Activated CD8-positive, alpha-beta T cell treated with anti-CD3 and anti-CD28 coated beads, Interleukin-2, amount 10 ng/mL, durations not matched to agents 7 days and 5 days (primary cell): Measurements from ENCODE around the gene TFB1M. TPM values are rescaled to one million over a fixed set of nuclear protein-coding genes. Genes with fewer than 3 reads are reported as not detected.
A peak's percentile ranks its signal among the peaks of the same experiment; 100 is the strongest.
"Not testable (repeated sequence)": the region's sequence is repeated elsewhere in the genome, so short reads cannot be mapped to it uniquely, and the experiment has no call there.

Experiments used
- ATAC-seq: fragments of 150-1000 bp; cut with Tn5 transposase; one replicate; pipeline ENCODE4 v1.10.0; 2021; ENCODE audit warnings: moderate library complexity
- CTCF ChIA-PET: fragments of 350-600 bp; sonication (Branson Sonifier 250); formaldehyde crosslinking; loops from one replicate; lab custom pipeline; 2021; ENCODE audit warnings: antibody characterized with exemption; lab: Charles Lee
- POLR2A ChIA-PET: fragments of 350-600 bp; sonication (Branson Sonifier 250); formaldehyde crosslinking; loops from one replicate; lab custom pipeline; 2021; ENCODE audit warnings: antibody characterized with exemption; lab: Charles Lee
- DNase-seq: peaks from one replicate; pipeline ENCODE4 v3.0.0-alpha.2; 2020
- H3K27ac Mint-ChIP-seq: one replicate; pipeline ENCODE4 v1.8.0; 2021; ENCODE audit warnings: mild to moderate bottlenecking, mixed read lengths
- H3K27me3 Mint-ChIP-seq: one replicate; pipeline ENCODE4 v1.8.0; 2021; ENCODE audit warnings: low read depth, mixed read lengths
- H3K36me3 Mint-ChIP-seq: one replicate; pipeline ENCODE4 v1.8.0; 2021; ENCODE audit warnings: low read depth, mixed read lengths
- H3K4me1 Mint-ChIP-seq: one replicate; pipeline ENCODE4 v1.8.0; 2021; ENCODE audit warnings: low read depth, mixed read lengths
- H3K4me3 Mint-ChIP-seq: one replicate; pipeline ENCODE4 v1.8.0; 2021; ENCODE audit warnings: mild to moderate bottlenecking, mixed read lengths
- H3K9me3 Mint-ChIP-seq: one replicate; pipeline ENCODE4 v1.8.0; 2022; ENCODE audit warnings: mixed read lengths; ENCODE audit not compliant: insufficient read depth
- total RNA-seq, 2 experiments: library from RNA; stranded (reverse); gene quantifications; one replicate each; pipeline ENCODE4 v1.2.3, GENCODE V29; 2021

TFB1M gene
- total RNA-seq, 2 experiments from 2014 or later: 34.9 to 35.1 TPM

DNA sequence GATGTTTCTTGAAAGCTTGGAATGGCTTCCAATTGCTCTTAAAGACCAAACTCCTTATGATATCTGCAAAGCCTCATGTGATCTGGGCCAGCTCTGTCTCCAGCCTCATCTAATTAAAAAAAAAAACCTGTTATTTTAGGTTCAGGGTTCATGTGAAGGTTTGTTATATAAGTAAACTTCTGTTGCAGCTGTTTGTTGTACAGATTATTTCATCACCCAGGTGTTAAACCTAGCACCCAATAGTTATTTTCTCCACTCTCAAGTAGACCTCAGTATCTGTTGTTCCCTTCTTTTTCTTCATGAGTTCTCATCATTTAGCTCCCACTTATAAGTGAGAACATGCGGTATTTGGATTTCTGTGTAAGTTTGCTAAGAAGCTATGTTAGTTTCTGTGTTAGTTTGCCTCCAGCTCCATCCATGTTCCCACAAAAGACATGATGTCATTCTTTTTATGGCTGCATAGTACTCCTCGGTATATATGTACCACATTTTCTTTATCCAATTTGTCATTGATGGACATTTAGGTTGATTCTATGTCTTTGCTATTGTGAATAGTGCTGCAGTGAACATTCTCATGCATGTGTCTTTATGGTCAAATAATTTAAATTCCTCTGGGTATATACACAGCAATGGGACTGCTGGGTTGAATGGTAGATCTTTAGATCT, 30.2 kb upstream of the TFB1M start:
- peaks cover 33% of the 10 kb centered on the region for H3K9me3 Mint-ChIP-seq
- no peaks in the 10 kb centered on the region for H3K27me3 Mint-ChIP-seq
- peaks cover 11% of the 10 kb centered on the region for H3K4me1 Mint-ChIP-seq
- ChIA-PET CTCF (interaction anchor here (0.9 kb wide), 1 partner anchor 10 kb away, joined by 3 read pairs; no protein-coding TSS in a partner anchor), POLR2A (no interaction called here)
- H3K27ac Mint-ChIP-seq: no peak overlapping the region
- H3K4me3 Mint-ChIP-seq: no peak overlapping the region
- peaks cover 9% of the 10 kb centered on the region for H3K36me3 Mint-ChIP-seq
- ATAC-seq: no peak
- DNase-seq: no peak

DNA sequence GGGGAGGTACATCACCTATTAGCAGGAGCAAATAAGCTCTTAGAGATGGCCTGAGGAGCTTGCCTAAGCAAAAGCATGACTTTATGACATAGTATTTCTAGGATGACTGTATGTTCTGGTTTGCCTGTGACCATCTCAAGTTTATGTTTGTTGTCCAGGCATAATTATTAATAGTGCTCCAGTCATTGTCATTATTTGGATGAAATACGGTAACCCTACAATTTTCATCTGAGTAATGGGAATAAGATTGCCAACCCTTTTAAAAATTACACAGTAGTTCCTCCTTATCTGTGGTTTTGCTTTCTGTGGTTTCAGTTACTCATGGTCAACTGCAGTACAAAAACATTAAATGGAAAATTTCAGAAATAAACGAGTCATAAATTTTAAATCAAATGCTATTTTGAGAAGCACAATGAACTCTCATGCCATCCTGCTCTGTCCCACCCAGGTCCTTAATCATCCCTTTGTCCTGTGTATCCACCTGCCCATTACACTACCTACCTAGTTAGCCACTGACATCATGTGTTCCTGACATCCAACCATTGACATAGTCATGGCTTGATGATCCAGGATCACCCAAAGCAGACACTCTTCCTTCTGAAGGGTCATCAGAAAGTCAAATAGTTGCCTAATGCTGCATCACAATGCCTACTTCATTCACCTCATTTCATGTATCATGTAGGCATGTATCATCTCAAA, 27.0 kb upstream of the TFB1M start:
- Mint-ChIP-seq H3K27ac (no peak overlapping the region), H3K4me3 (no peak overlapping the region), H3K27me3 (no peaks in the 10 kb centered on the region), H3K36me3 (peaks cover 32% of the 10 kb centered on the region), H3K4me1 (peaks cover 33% of the 10 kb centered on the region), H3K9me3 (peaks cover 28% of the 10 kb centered on the region)
- ChIA-PET POLR2A (no interaction called here), CTCF (no interaction called here)
- no peak for ATAC-seq
- DNase-seq: no peak

DNA sequence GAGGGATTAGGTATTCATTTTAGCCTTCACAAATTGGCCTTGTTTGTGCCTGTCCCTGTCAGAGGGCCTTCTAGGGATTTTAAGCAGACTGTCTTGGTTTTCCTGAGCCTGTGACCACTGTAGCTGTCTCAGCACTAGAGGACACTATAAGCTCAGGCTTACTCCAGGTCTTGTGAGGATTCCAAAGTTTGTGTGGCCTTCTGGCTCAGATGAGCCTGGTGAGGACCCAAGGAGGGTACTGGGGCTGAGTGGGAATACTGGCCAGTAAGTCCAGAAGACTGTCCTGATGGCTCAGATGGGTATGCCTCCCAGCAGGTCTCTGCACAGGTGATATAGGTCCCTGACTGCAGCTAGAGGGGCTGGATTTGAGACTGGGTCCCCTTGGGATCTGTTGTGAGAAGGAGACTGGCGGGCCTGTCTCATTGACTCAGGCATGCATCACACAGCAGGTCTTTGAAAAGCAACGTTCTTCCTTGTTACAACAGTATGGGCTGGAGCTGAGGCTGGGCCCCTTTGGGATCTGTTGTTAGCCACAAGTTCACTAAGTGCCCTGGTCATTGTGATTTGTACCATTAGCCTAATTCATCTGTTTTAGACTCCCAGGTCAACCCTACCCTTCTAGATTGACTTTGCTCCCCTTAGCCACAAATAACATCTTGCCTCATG, 26.3 kb upstream of the TFB1M start:
- POLR2A ChIA-PET: interaction anchor here (0.6 kb wide), 1 partner anchor 24 kb away, joined by 3 read pairs; no protein-coding TSS in a partner anchor
- peaks cover 29% of the 10 kb centered on the region for H3K9me3 Mint-ChIP-seq
- CTCF ChIA-PET: interaction anchor here (1.2 to 2.8 kb wide), 4 partner anchors 10 to 188 kb away, joined by 3 to 18 read pairs (median 7); no protein-coding TSS in a partner anchor
- no peak for DNase-seq
- H3K4me1 Mint-ChIP-seq: peaks cover 33% of the 10 kb centered on the region
- no peak overlapping the region for H3K27ac Mint-ChIP-seq
- ATAC-seq: no peak
- H3K36me3 Mint-ChIP-seq: peaks cover 38% of the 10 kb centered on the region
- H3K4me3 Mint-ChIP-seq: no peak overlapping the region
- H3K27me3 Mint-ChIP-seq: no peaks in the 10 kb centered on the region

DNA sequence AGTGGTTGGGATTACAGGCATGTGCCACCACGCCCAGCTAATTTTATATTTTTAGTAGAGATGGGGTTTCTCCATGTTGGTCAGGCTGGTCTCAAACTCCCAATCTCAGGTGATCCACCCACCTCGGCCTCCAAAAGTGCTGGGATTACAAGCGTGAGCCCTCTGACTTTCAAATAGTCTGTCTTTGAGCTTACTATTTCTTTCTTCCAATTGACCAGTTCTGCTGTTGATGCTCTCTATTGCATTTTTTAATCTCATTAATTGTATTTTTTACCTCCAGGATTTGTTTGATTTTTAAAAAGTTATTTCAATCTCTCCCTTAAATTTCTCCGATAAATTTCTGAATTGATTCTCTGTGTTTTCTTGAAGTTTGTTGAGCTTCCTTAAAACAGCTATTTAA, 25.6 kb upstream of the TFB1M start:
- CTCF ChIA-PET: interaction anchor here (1.2 to 2.8 kb wide), 4 partner anchors 10 to 189 kb away, joined by 3 to 18 read pairs (median 7); no protein-coding TSS in a partner anchor
- H3K27ac Mint-ChIP-seq, H3K27me3 Mint-ChIP-seq, DNase-seq, ATAC-seq, POLR2A ChIA-PET, H3K4me3 Mint-ChIP-seq: not testable (repeated sequence)
- Mint-ChIP-seq H3K36me3 (peaks cover 41% of the 10 kb centered on the region), H3K9me3 (peaks cover 29% of the 10 kb centered on the region), H3K4me1 (peaks cover 33% of the 10 kb centered on the region)

DNA sequence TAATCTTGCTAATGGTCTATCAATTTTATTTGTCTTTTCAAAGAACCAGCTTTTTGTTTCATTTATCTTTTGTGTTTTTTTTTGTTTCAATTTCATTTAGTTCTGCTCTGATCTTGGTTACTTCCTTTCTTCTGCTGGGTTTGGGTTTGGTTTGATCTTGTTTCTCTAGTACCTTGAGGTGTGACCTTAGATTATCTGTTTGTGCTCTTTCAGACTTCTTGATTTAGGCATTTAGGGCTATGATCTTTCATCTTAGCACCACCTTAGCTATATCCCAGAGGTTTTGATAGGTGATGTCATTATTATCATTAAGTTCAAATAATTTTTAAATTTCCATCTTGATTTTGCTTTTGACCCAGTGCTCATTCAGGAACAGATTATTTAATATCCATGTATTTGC, 24.0 kb upstream of the TFB1M start:
- peak overlapping the region; percentile 83 for H3K27ac Mint-ChIP-seq
- DNase-seq, H3K27me3 Mint-ChIP-seq, ATAC-seq: not testable (repeated sequence)
- peaks cover 40% of the 10 kb centered on the region for H3K4me1 Mint-ChIP-seq
- peak overlapping the region; percentile 39 for H3K4me3 Mint-ChIP-seq
- ChIA-PET CTCF (interaction anchor here (2.6 to 2.8 kb wide), 2 partner anchors 10 to 21 kb away, joined by 9 to 18 read pairs; no protein-coding TSS in a partner anchor), POLR2A (interaction anchor here (0.8 to 1.3 kb wide), 2 partner anchors 11 to 24 kb away, joined by 3 to 4 read pairs; partner anchors contain the start of gene TFB1M)
- H3K9me3 Mint-ChIP-seq: peaks cover 24% of the 10 kb centered on the region
- H3K36me3 Mint-ChIP-seq: peaks cover 41% of the 10 kb centered on the region

DNA sequence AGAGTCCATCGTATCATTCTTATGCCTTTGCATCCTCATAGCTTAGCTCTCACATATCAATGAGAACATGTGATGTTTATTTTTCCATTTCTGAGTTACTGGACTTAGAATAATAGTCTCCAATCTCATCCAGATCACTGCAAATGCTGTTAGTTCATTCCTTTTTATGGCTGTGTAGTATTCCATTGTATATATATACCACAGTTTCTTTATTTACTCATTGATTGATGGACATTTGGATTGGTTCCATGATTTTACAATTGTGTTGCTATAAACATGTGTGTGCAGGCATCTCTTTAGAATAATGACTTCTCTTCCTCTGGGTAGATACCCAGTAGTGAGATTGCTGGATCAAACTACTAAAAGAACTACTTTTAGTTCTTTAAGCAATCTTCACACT, 21.0 kb upstream of the TFB1M start:
- H3K4me1 Mint-ChIP-seq: peaks cover 36% of the 10 kb centered on the region
- CTCF ChIA-PET: interaction anchor here (1.2 to 1.3 kb wide), 2 partner anchors 9 to 19 kb away, joined by 3 read pairs; no protein-coding TSS in a partner anchor
- H3K9me3 Mint-ChIP-seq: peaks cover 24% of the 10 kb centered on the region

DNA sequence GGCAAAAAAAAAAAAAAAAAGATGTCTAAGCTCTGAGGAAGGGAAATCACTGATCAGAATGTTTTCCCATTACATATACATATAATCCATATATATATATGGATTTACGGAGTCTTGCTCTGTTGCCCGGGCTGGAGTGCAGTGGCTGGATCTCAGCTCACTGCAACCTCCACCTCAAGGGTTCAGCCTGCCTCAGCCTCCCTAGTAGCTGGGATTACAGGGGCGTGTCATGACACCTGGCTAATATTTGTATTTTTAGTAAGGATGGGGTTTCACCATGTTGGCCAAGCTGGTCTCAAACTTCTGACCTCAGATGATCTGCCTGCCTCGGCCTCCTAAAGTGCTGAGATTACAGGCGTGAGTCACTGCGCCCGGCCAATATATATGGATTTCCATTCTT, 19.8 kb upstream of the TFB1M start:
- H3K27ac Mint-ChIP-seq, ATAC-seq, POLR2A ChIA-PET, H3K27me3 Mint-ChIP-seq, DNase-seq: not testable (repeated sequence)
- peak overlapping the region; percentile 19 for H3K4me3 Mint-ChIP-seq
- peaks cover 30% of the 10 kb centered on the region for H3K36me3 Mint-ChIP-seq
- H3K9me3 Mint-ChIP-seq: peaks cover 20% of the 10 kb centered on the region
- H3K4me1 Mint-ChIP-seq: peaks cover 31% of the 10 kb centered on the region
- CTCF ChIA-PET: interaction anchor here (0.7 to 1.4 kb wide), 4 partner anchors 10 to 195 kb away, joined by 3 to 4 read pairs (median 3); no protein-coding TSS in a partner anchor

More for the DNA sequence above, 21.0 kb upstream of the TFB1M start:
- Mint-ChIP-seq H3K4me3 (no peak overlapping the region), H3K27me3 (no peaks in the 10 kb centered on the region), H3K27ac (no peak overlapping the region), H3K36me3 (peaks cover 38% of the 10 kb centered on the region)
- no peak for ATAC-seq
- DNase-seq: no peak
- POLR2A ChIA-PET: no interaction called here

DNA sequence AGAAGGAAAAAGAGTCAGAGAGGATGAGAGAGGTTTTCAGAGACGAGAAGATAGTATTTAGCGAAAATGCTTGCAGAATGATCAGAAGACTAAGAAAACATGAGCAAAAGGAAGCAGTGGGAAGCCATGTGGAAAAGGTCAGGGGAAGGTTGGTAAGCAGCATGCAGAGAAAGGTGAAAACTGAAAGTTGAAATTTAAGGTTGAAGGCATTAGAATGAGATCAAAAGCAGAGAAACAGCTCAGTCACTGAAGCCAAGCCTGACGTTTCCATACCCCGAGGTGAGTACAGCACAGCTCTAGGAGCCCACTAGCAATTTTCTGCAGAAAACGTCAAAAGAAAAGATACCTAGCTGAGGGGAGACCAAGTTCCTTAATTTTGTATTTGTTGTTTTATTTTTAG, 19.1 kb upstream of the TFB1M start:
- CTCF ChIA-PET: interaction anchor here (1.0 to 1.4 kb wide), 2 partner anchors 14 to 195 kb away, joined by 3 to 4 read pairs; no protein-coding TSS in a partner anchor
- Mint-ChIP-seq H3K27ac (peak overlapping the region; percentile 11), H3K4me3 (no peak overlapping the region), H3K9me3 (peaks cover 20% of the 10 kb centered on the region), H3K36me3 (peaks cover 25% of the 10 kb centered on the region), H3K27me3 (no peaks in the 10 kb centered on the region), H3K4me1 (peaks cover 29% of the 10 kb centered on the region)
- POLR2A ChIA-PET: no interaction called here
- ATAC-seq (peak; percentile 55), DNase-seq (no peak)

DNA sequence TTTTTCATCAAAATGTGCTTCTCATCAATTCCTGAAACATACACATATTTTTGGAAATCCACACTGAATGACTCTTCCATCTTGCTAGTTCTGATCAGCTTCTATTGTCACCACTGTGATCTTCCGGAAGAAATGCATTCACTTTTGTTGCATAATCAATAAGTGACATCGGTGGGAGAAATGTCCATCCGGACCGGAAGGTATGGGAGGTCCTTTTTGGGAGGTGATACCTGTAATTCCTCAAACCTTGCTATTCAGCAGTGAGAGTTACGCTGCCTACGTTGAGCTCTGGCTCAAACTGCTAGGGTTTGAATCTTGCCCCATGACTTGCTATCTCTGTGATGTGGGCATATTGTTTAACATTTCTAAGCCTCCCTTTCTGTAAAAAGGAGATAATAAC, 16.6 kb upstream of the TFB1M start:
- Mint-ChIP-seq H3K4me1 (peaks cover 25% of the 10 kb centered on the region), H3K4me3 (no peak overlapping the region), H3K27me3 (no peaks in the 10 kb centered on the region), H3K27ac (no peak overlapping the region), H3K9me3 (peaks cover 4% of the 10 kb centered on the region), H3K36me3 (peaks cover 6% of the 10 kb centered on the region)
- CTCF ChIA-PET: interaction anchor here (1.2 to 5.4 kb wide), 2 partner anchors 9 to 14 kb away, joined by 5 to 40 read pairs; partner anchors contain the start of gene TFB1M
- DNase-seq (no peak), ATAC-seq (no peak)
- POLR2A ChIA-PET: no interaction called here

DNA sequence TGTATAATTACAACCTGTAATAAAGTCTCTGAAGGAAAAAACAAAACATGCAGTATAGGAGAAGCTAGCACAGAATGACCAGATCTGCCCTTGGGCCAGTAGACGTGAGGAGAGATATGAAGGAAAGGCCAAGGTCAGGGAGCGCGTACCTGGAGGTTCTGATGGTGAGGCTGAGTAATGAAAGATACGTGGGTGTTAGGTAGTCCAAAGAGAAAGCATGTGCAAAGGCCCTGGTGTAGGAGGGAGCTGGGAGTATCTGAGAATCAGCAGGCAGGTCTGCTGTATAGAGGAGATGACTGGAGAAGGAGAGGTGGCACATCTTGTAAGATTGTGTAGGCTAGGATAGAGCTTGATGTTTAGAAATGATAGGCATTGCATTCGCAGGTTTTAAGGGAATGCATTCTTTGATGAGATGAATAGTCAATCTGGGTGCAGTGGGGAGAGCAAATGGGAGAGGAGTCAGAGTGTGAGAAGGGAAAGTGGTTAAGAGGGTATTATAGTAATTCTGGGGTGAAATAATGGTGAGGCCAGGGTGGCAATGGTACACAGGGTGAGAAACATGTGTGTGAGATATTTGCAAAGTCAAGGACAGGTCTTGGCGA, 15.9 kb upstream of the TFB1M start:
- Mint-ChIP-seq H3K27me3 (no peaks in the 10 kb centered on the region), H3K9me3 (no peaks in the 10 kb centered on the region), H3K4me1 (peaks cover 25% of the 10 kb centered on the region), H3K36me3 (no peaks in the 10 kb centered on the region), H3K4me3 (no peak overlapping the region), H3K27ac (no peak overlapping the region)
- CTCF ChIA-PET: interaction anchor here (1.2 to 5.4 kb wide), 4 partner anchors 9 to 199 kb away, joined by 4 to 40 read pairs (median 6); partner anchors contain the start of gene TFB1M
- ATAC-seq (no peak), DNase-seq (no peak)
- POLR2A ChIA-PET: no interaction called here
